Activated T-cell treated with anti-CD3 and anti-CD28 coated beads for 24 hours (primary cell): Measurements from ENCODE around the gene IKBIP.
"Not testable (repeated sequence)": the region's sequence is repeated elsewhere in the genome, so short reads cannot be mapped to it uniquely, and the experiment has no call there.

ENCODE experiments used
- DNase-seq: peaks from one replicate; pipeline ENCODE4 v3.0.0-alpha.2; 2020; ENCODE audit warnings: low read depth

The IKBIP gene, protein sequence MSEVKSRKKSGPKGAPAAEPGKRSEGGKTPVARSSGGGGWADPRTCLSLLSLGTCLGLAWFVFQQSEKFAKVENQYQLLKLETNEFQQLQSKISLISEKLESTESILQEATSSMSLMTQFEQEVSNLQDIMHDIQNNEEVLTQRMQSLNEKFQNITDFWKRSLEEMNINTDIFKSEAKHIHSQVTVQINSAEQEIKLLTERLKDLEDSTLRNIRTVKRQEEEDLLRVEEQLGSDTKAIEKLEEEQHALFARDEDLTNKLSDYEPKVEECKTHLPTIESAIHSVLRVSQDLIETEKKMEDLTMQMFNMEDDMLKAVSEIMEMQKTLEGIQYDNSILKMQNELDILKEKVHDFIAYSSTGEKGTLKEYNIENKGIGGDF

DNA sequence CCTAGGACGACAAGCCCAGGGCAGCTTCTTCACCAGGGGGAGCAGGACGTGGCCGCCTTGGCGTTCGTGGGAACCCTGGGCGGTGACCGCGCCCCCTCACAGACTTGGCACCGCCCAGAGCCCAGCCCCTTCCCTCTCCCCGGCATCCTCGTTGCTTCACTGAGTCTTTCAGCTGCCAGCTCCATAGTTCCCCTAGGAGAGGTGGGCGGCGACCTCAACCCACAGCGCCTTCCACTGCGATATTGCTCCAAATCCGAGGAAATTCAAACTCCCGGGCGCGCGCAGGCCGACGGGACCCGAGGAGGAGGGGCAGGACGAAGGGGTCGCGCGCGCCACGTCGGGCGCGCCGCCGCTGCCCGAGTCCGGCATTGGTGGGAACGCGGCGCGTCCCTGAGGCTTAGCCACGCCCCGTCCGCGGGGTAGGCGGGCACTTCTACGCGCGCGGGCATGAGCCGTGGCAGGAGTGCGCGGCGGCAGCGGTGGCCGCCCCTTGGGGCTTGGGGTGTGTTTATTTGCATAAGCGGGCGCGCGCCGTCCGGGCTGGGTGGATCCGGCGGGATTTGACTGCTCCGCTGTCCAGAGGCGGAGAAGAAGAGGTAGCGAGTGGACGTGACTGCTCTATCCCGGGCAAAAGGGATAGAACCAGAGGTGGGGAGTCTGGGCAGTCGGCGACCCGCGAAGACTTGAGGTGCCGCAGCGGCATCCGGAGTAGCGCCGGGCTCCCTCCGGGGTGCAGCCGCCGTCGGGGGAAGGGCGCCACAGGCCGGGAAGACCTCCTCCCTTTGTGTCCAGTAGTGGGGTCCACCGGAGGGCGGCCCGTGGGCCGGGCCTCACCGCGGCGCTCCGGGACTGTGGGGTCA lies at the start of gene IKBIP, which contains the start of gene APAF1:
Gene IKBIP, minus strand, starts transcription at position 77 of the 860 bp plus-strand sequence. CDS start 87 bp downstream, outside the sequence.
Gene APAF1, plus strand, starts transcription at position 579 of the 860 bp plus-strand sequence. CDS start 3,070 bp downstream, outside the sequence.
- DNase-seq = peak; percentile 96

DNA sequence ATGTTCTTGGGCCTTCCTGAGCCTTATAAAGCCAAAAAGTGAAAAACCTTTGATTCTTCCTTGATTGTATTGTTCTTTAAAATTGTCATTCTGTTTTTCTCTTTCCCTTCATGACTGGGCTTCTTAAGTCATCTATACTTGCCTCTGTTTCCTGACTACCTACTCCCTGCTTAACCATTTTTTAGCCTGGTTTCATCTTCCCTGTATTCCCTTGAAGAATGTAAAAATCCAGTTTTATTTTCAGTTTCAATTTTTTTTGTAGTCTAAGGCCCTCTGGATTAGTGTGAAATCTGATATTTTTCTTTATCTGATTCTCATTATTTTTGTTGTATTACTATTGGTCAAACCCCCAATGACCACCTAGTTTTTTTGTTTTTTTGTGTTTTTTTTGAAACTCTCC lies 46.8 kb upstream of the IKBIP start:
- DNase-seq = no peak

DNA sequence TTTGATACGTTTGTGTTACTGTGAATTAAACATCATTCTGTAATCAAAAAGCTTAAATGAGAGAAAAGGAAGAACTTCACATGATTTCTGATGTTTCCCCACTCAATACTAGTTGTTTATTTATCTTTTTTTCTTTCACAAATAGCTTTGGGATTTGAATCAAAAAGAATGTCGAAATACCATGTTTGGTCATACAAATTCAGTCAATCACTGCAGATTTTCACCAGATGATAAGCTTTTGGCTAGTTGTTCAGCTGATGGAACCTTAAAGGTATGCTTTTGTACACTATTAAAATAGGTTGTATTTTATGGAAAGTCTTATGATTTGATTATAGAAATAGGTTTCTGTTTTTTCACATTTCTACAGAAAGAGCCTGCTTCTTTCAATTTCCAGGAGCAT lies 42.0 kb upstream of the IKBIP start:
- DNase-seq = no peak

DNA sequence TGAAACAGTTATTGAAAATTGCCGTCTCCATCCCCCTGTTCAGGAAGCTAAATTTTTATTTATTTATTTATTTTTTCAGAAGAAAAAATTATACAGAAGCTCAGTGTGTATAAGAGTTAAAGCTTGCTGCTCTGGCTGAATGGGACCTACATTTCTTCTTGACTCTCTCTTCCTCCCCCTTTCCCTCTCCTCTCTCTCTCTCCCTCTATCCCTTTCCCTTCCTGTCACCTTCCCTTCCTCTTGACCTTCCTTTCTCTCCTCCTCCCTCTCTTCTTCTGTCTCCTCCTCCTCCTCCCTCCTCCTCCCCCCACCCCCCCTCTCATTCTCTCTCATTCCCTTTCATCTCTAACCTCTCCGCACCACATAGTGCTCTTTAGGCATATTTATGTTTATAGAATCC lies 39.6 kb upstream of the IKBIP start:
- DNase-seq = no peak

DNA sequence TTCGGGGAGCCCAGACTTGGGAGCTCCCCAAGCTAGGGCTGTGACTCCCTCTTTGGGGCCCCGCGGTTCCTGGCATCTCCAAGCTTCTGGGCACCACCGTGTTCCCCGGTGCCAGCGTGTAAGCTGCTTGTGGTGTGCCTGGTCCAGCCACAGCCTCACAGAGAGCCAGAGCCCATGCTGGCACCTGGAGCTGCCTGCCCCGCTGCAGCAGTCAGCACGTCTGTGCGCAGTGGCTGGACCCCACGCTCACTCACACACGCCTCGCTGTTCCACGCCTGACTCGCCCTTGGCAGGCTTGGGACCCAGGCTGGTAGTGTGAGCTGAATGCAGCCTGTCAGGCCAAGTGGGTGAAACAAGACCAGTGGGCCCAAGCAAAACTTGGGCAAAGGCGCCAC lies 35.0 kb upstream of the IKBIP start:
- DNase-seq = no peak

DNA sequence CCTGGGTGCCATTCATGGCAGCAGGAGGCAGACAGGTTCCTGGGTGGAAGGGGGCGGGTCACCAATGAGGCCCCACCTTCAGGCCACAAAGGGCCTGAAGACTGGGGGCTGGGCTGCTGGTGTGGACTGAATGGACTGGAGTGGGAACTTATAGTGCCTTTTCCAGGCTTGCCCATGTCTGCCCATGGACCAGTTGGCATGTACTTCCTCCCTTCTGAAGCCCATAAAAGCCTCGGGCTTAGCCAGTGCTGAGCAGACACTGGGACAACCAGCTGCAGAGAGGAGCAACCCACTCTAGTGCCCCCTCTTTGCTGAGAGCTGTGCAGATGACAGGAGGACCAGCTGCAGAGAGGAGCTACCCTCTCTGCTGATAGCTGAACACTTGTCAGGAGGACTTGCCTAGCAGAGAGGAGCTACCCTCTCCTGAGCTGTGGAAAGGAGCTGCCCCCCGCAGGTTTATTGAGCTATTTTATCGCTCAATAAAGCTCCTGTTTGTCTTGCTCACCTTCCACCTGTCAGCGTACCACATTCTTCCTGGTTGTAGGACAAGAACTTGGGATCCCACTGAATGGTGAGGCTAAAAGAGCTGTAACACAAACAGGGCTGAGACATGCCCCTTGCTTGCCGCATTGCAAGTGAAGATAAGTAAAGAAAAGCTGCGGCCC lies 34.5 kb upstream of the IKBIP start:
- DNase-seq = no peak

DNA sequence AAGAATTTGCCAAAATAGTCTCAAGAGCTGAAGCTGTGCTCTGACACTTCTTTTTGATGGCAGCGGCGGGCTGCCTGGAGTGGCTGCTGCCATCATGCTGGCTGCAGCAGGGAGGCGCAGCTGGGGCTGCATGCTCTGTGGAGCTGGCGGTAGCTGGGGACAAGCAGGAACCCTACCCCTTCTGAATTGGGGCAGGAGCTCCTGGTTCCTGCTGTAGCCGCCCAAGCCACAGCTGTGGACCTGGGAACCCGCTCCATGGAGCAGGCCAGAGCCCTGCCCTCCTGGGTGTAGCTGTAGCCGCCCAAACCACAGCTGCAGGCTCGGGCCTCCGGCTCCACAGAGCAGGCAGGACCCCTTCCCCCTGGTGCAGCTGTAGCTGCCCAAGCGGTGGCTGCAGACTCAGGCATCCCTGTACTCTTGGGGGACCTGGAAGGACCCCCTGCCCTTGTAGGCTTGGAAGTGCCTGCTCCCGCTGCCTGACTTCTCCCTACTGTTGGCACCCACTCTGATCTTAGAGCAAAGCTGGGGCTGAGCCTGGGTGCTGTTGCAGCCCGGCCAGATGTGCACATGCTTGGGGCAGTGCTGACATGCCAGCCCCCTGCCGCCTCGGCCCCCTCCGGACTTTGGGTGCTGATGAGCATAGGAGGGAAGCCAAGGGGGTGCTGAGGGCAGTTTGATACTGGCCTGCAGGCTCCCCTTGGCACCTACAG lies 33.8 kb upstream of the IKBIP start:
- no peak for DNase-seq

DNA sequence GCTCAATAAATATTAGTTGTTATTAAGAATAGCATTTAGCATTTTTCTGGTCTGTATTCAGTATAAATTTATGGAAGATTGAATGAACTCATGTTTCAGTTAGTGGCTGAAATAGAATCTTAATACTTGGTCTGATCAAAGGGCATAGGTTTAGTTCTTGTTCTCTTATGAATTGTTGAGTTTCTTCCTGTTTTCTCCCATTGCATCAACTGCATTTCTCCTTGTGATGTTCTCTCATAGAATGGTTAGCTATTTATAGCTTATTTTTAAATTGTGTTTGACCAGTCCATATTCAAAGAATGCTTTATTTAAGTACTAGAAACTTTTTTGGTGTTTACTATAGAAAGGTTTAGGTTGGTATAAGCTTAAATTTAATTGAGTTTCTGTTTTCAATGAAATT lies 30.3 kb upstream of the IKBIP start:
- no peak for DNase-seq

DNA sequence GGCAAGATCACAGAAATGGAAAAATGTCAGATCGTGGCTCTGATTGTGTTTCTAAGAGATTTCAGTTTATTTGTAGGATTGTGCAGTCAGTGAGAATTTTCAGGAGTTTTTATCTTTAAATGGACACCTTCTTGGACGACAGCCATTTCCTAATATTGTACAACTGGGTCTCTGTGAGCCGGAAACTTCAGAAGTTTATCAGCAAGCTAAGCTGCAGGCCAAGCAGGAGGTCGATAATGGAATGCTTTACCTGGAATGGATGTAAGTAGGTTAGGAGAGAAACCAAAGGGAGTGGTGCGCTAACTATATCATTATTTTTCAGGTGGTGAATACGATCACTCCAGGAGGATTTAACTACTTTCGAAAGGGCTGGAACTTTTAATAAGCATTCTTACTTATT lies 26.9 kb upstream of the IKBIP start:
- DNase-seq = no peak

DNA sequence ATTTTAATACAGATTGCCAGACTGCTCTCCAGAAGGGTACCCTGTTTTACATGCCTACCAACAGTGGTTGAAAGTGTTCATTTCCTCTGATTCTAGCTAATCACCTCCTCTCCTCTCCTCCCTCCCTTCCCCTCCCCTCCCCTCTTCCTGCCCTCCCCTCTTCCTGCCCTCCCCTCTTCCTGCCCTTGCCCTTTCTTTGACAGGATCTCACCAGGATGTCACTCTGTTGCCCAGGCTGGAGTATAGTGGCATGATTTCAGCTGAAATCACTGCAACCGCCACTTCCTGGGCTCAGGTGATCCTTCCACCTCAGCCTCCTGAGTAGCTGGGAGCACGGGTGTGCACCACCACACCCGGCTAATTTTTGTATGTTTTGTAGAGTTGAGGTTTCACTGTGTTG lies 25.2 kb upstream of the IKBIP start:
- DNase-seq = no peak

DNA sequence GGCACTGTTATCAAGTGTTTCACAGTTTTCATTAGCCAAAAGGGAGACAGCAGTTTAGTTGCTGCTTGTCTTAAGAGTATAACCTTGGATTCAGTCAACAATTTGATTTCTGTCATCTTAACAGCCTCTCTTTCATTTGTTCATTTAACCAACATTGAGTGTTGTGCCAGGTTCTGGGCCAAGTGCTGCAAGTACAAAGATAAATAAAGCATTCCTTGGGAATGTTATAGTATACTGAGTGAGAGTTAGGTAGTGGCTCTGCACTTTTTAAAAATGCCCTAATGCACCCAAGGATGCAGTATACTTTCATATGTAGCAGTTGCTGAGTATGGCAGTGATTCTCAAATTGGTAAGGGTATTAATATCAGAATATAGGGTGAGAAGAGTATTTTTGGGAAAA lies 15.9 kb upstream of the IKBIP start:
- DNase-seq = no peak

DNA sequence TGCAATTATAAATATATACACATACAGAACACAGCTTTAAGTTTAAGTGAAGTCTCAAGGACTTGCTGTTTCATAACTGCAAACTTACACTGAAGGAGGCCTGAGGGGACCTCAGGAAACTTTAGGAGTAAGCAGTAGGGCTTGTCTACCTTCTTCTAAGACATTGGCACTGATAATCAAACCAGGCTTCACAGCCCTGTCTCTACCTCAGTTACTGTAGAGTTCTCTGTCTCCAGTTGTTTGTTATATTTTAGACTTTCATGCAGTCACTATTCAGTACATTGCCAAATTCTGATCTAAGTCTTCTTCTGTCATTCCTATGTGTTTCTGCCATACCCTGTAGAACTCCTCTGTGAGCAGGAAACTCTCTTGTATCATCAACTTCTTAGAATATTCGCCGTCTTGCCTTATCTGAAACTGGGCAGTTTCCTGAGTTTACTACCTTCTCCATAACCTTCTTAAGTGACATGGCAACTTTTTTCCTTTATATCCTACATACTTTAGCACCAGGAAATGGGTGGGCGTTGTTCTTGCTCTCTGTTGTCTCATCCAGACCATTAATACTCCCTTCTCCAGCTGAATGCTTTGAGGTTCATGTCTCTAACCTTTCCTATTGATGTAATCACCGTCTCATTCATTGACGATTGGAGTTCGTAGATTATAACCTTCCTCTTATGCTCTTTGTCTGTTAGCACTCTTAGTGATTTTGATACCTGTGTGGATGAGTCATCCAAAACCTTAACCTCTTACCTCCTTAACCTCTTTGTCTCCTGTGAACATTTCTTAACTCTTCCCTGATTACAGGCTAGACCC lies 11.9 kb upstream of the IKBIP start:
- no peak for DNase-seq

DNA sequence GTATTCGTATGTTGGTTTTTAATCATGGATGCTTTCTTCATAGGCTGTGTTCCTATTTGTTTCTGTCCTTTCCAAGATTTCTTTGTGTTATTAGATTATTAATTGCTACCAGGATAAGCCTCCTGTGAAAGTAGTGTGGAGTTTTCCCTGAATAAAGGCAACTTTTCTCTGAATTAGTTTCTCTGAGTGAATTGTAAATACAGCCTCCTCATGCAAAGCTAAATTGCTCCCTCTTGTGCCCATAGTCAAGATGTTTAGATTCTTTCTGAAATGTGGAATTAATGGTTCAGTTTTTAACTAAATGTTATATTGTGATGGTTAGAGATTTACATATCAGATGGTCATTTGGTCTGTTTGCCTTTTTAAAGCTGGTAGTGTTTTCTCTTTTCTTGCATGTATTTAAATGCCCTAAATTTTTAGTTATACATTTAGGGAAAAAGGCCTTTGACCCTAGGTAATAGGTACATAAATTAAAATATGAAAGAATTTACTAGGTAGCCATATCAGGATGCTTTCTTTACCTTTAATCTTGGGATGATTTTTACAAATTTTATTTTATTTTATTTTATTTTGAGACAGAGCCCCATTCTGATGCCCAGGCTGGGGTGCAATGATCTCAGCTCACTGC lies 9.4 kb upstream of the IKBIP start:
- DNase-seq = no peak

DNA sequence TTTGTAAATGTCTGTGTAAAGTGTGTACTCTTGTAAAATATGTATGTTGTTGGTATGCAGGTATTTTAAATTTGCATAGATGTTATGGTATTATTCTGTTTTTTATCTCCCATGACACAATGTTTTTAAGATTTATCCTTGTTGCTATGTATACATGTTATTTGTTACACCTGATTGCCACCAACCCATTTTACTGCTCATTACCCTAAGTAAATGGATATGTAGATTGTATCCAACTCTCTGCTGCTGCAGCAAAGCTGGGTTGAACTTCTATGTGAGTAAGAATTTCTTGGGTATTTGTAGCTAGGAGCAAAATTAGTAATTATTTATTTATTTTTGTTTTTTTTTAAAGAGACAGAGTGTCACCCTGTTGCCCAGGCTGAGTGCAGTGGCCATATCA lies 6.7 kb upstream of the IKBIP start:
- DNase-seq = no peak

DNA sequence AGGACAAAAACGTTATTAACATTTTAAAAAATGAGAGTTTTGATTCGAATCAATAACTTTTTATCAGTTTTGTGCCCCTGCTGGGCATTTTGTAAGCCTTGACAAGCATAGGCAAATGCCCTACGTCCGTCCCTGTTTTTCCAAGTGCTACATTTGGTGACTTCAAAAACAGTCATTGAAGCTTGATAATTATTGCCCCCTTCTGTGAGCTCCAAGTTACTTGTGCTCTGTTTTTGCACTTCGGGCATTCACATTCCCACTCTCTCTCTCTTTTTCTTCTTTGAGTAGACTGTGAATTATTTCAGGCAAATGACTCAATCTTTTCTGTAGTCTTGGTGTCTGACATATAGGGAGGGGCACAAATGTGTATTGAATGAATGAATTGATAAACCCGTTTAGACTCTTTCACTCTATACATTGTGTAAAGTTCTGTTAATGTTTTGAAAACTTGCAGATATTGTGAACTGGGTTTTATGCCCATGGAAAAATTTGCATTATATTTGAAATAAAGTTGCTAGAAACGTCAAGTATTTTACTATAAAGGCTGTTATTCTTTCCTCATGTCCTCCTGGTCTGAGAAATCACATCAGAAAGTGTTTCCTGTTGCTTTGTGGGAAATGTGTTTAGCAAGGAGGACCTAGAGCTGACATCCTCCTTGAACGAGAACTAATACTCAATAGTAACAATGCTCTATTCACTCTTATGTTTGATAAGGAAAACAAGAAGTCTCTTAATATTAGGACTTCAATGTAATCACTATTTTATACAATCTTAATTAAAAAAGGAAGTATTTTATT lies 1.9 kb upstream of the IKBIP start:
- no peak for DNase-seq

DNA sequence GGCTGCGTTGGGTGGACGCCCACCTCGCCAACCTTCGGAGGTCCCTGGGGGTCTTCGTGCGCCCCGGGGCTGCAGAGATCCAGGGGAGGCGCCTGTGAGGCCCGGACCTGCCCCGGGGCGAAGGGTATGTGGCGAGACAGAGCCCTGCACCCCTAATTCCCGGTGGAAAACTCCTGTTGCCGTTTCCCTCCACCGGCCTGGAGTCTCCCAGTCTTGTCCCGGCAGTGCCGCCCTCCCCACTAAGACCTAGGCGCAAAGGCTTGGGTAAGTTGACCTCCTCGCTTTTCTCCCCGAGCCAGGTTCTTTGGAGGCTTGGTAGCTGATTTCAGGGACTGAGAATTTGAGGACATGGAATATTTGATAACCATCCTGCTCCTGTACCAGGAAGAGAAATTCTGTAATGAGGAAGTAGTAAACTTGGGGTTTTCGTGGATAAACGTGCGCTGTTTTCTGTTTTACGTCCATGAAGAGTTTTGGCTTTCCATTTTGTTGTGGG lies 1.0 kb upstream of the IKBIP start:
- peak; percentile 2 for DNase-seq

DNA sequence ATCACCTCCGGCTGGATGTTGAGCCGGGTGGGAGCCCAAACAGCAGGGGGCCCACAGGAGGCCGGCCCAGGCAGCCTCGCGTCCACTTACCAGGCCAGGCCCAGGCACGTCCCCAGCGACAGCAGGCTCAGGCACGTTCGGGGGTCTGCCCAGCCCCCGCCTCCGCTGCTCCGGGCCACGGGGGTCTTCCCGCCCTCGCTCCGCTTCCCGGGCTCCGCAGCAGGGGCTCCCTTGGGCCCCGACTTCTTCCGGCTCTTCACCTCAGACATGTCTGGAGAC lies 216 bp downstream of the IKBIP start:
- DNase-seq = no peak

DNA sequence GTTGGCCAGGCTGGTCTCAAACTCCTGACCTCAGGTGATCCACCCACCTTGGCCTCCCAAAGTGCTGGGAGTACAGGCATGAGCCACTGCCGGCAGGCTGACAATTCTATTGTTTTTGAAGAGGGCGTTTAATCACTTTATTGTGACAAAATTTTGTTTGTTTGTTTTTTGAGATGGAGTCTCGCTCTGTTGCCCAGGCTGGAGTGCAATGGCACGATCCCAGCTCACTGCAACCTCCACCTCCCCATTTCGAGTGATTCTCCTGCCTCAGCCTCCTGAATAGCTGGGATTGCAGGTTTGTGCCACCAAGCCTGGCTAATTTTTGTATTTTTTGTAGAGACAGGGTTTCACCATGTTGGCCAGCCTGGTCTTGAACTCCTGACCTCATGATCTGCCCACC lies 1.8 kb downstream of the IKBIP start:
- not testable (repeated sequence) for DNase-seq

DNA sequence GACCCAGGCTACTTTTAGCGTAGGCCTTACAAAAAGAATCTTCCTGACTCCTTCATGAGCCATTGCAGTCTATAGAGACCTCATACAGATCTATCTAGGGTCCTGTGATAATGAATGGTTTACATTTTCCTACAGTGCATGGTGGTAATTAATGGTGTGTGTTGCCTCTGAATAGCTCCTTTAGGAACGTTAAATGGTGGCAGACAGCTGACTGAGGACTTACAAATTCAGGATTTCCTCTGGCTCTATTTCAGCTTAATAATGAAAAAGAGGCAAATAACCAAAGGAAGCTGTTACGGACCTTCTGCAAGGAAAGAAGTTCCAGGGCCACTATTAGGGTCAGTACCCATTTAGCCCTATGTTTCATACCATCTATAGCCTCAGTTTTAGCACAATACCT lies 5.1 kb downstream of the IKBIP start:
- DNase-seq = no peak

DNA sequence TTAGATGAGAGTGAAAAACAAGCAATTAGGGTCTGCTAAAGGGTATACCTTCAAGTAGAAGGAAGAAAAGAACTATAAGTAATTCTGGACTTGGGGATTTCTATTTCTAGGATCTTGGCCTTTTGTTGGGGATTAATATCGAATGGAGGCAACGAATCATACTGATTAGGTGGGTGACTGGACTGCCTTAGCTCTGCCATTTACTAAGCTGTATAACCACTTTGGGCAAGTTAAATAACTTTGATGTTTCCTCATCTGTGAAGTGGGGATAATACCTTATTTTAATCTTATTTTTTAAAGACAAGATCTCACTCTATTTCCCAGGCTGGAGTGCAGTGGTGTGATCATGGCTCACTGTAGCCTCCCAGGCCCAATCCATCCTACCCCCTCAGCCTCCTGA lies 6.6 kb downstream of the IKBIP start:
- no peak for DNase-seq
